Astrocyte of the spinal cord (primary cell): ENCODE measurements around the gene NDEL1.
"Not testable (repeated sequence)": the region's sequence is repeated elsewhere in the genome, so short reads cannot be mapped to it uniquely, and the experiment has no call there.

Experiments used
- DNase-seq: peaks from one replicate; pipeline ENCODE4 v3.0.0; 2011; ENCODE audit warnings: low read depth, low spot score
- H3K4me3 ChIP-seq: 2 replicates; pipeline ENCODE4 v1.5.1; 2011; ENCODE audit warnings: low read depth, mild to moderate bottlenecking, low read length, moderate library complexity
- CTCF ChIP-seq: IDR thresholded peaks from 2 replicates; pipeline ENCODE4 v1.5.1; 2012; ENCODE audit warnings: low read depth, mild to moderate bottlenecking, low read length, inconsistent platforms
- in situ Hi-C: cut with HindIII; loops from 2 replicates; pipeline ENCODE4 v1.10.0; 2017; ENCODE audit warnings: low sequenced_read_pairs

The NDEL1 gene

GRCh38 chr17:8392674-8393469 is 42.8 kb upstream of the NDEL1 start:
- no peak for TF ChIP-seq CTCF
- in situ Hi-C loops: no loop called here
- H3K4me3 ChIP-seq: no peak overlapping the region
- no peak for DNase-seq

GRCh38 chr17:8393470-8394231 is 42.0 kb upstream of the NDEL1 start:
- no peak for DNase-seq
- in situ Hi-C loops: no loop called here
- H3K4me3 ChIP-seq: no peak overlapping the region
- TF ChIP-seq CTCF: no peak

- H3K4me3 ChIP-seq, DNase-seq, in situ Hi-C loops: not testable (repeated sequence)
Observed at GRCh38 chr17:8394497-8394896, 41.2 kb upstream of the NDEL1 start.

- TF ChIP-seq CTCF: no peak
- DNase-seq: no peak
- in situ Hi-C loops: no loop called here
- H3K4me3 ChIP-seq: no peak within 1 kb of the TSS
Observed at GRCh38 chr17:8397636-8398035, 38.0 kb upstream of the NDEL1 start, which contains the start of gene RNF222. Gene RNF222, minus strand, starts transcription at chr17:8397827. Its CDS starts 4,366 bp downstream, at chr17:8393461.

GRCh38 chr17:8398980-8399379 is 36.7 kb upstream of the NDEL1 start:
- in situ Hi-C loops: no loop called here
- no peak for DNase-seq
- TF ChIP-seq CTCF: no peak
- no peak overlapping the region for H3K4me3 ChIP-seq

GRCh38 chr17:8401107-8401506 is 34.6 kb upstream of the NDEL1 start:
- in situ Hi-C loops: no loop called here
- DNase-seq: no peak
- no peak for TF ChIP-seq CTCF
- no peak overlapping the region for H3K4me3 ChIP-seq
